H9 (cell line): ENCODE measurements around the gene IQCK. TPM values are rescaled to one million over a fixed set of nuclear protein-coding genes. Genes with fewer than 3 reads are reported as not detected.

ENCODE experiments used
- DNase-seq: peaks from one replicate; pipeline ENCODE4 v3.0.0-alpha.2; 2017
- H2AFZ ChIP-seq: one replicate; pipeline ENCODE4 v1.6.1; 2013; ENCODE audit warnings: mild to moderate bottlenecking, low read length, control low read depth, moderate library complexity
- H2AK5ac ChIP-seq: 2 replicates; pipeline ENCODE4 v1.6.1; 2013; ENCODE audit warnings: low read length, control low read depth, mixed read lengths; ENCODE audit not compliant: insufficient read length
- H2BK120ac ChIP-seq: one replicate; pipeline ENCODE4 v1.6.1; 2013; ENCODE audit warnings: low read depth, mild to moderate bottlenecking, low read length, control low read depth, inconsistent platforms; ENCODE audit not compliant: poor library complexity, severe bottlenecking
- H2BK12ac ChIP-seq: 2 replicates; pipeline ENCODE4 v1.6.1; 2013; ENCODE audit warnings: low read length, control low read depth, mixed read lengths, low read depth; ENCODE audit not compliant: insufficient read length
- H2BK15ac ChIP-seq: 2 replicates; pipeline ENCODE4 v1.6.1; 2013; ENCODE audit warnings: low read depth, low read length, control low read depth
- H2BK20ac ChIP-seq: one replicate; pipeline ENCODE4 v1.6.1; 2013; ENCODE audit warnings: low read depth, mild to moderate bottlenecking, low read length, control low read depth, inconsistent platforms; ENCODE audit not compliant: poor library complexity, severe bottlenecking
- H2BK5ac ChIP-seq: 2 replicates; pipeline ENCODE4 v1.6.1; 2013; ENCODE audit warnings: low read length, control low read depth, mixed read lengths; ENCODE audit not compliant: insufficient read length
- H3K14ac ChIP-seq: 2 replicates; pipeline ENCODE4 v1.6.1; 2013; ENCODE audit warnings: low read length, control low read depth; ENCODE audit not compliant: insufficient read depth
- H3K18ac ChIP-seq: 2 replicates; pipeline ENCODE4 v1.6.1; 2013; ENCODE audit warnings: low read depth, mild to moderate bottlenecking, mixed read lengths, low read length, control low read depth; ENCODE audit not compliant: insufficient read length
- H3K23ac ChIP-seq: 2 replicates; pipeline ENCODE4 v1.6.1; 2013; ENCODE audit warnings: low read length, control low read depth, mixed read lengths, low read depth; ENCODE audit not compliant: insufficient read length
- H3K23me2 ChIP-seq: 2 replicates; pipeline ENCODE4 v1.6.1; 2013; ENCODE audit warnings: low read depth, mild to moderate bottlenecking, mixed read lengths, low read length, control low read depth; ENCODE audit not compliant: insufficient read length, poor library complexity, severe bottlenecking
- H3K27ac ChIP-seq: 2 replicates; pipeline ENCODE4 v1.5.1; 2013; ENCODE audit warnings: low read length, control low read depth, mixed read lengths, low read depth; ENCODE audit not compliant: insufficient read length
- H3K27me3 ChIP-seq: 2 replicates; pipeline ENCODE4 v1.6.1; 2013; ENCODE audit warnings: low read length, control low read depth, inconsistent platforms; ENCODE audit not compliant: insufficient read depth
- H3K4ac ChIP-seq: 2 replicates; pipeline ENCODE4 v1.6.1; 2013; ENCODE audit warnings: low read depth, mild to moderate bottlenecking, control low read depth, inconsistent platforms, low read length, moderate library complexity
- H3K4me1 ChIP-seq: 2 replicates; pipeline ENCODE4 v1.6.1; 2013; ENCODE audit warnings: low read length, control low read depth, inconsistent platforms; ENCODE audit not compliant: insufficient read depth
- H3K4me2 ChIP-seq: 2 replicates; pipeline ENCODE4 v1.6.1; 2013; ENCODE audit warnings: low read length, control low read depth, mixed read lengths; ENCODE audit not compliant: insufficient read length, insufficient read depth
- H3K56ac ChIP-seq: 2 replicates; pipeline ENCODE4 v1.6.1; 2013; ENCODE audit warnings: low read depth, mild to moderate bottlenecking, mixed read lengths, low read length, control low read depth; ENCODE audit not compliant: insufficient read length
- H3K79me1 ChIP-seq: 2 replicates; pipeline ENCODE4 v1.6.1; 2013; ENCODE audit warnings: low read depth, mild to moderate bottlenecking, moderate library complexity, low read length, control low read depth, inconsistent platforms; ENCODE audit not compliant: insufficient read depth, poor library complexity, severe bottlenecking
- H3K79me2 ChIP-seq: 2 replicates; pipeline ENCODE4 v1.6.1; 2013; ENCODE audit warnings: low read length, control low read depth, inconsistent platforms; ENCODE audit not compliant: insufficient read depth
- H3K9ac ChIP-seq: 2 replicates; pipeline ENCODE4 v1.6.1; 2013; ENCODE audit warnings: low read length, control low read depth, mixed read lengths; ENCODE audit not compliant: insufficient read length; ENCODE audit errors: extremely low read depth
- H3K9me3 ChIP-seq: one replicate; pipeline ENCODE4 v1.6.1; 2013; ENCODE audit warnings: low read depth, low read length, inconsistent platforms; ENCODE audit not compliant: control insufficient read depth
- H3T11ph ChIP-seq: one replicate; pipeline ENCODE4 v1.6.1; 2013; ENCODE audit warnings: mild to moderate bottlenecking, low read length, control low read depth, inconsistent platforms
- H4K20me1 ChIP-seq: one replicate; pipeline ENCODE4 v1.6.1; 2013; ENCODE audit not compliant: control insufficient read depth, insufficient read length, insufficient read depth
- H4K5ac ChIP-seq: 2 replicates; pipeline ENCODE4 v1.6.1; 2013; ENCODE audit warnings: low read depth, mild to moderate bottlenecking, mixed read lengths, low read length, control low read depth; ENCODE audit not compliant: insufficient read length
- H4K8ac ChIP-seq: replicated peaks from 2 replicates; pipeline ENCODE4 v1.6.1; 2013; ENCODE audit warnings: low read length, control low read depth, mixed read lengths, low read depth; ENCODE audit not compliant: insufficient read length
- H4K91ac ChIP-seq: 2 replicates; pipeline ENCODE4 v1.6.1; 2013; ENCODE audit warnings: low read depth, mild to moderate bottlenecking, moderate library complexity, mixed read lengths, low read length, control low read depth; ENCODE audit not compliant: insufficient read length
- H3K27ac Mint-ChIP-seq, 3 experiments: 2 replicates in 2 of 3; 3 replicates in 1 of 3; pipeline ENCODE4 v1.8.0; 2020 to 2021; ENCODE audit warnings: mixed read lengths in 3 of 3, mild to moderate bottlenecking in 1 of 3, moderate library complexity in 1 of 3
- H3K27me3 Mint-ChIP-seq: 2 replicates; pipeline ENCODE4 v1.8.0; 2021; ENCODE audit warnings: low read depth, mild to moderate bottlenecking, moderate library complexity, mixed read lengths
- H3K36me3 Mint-ChIP-seq, 3 experiments: 2 replicates in 2 of 3; 3 replicates in 1 of 3; pipeline ENCODE4 v1.8.0; 2020 to 2021; ENCODE audit warnings: low read depth in 3 of 3, mixed read lengths in 3 of 3; ENCODE audit not compliant: insufficient read depth in 1 of 3
- H3K4me1 Mint-ChIP-seq, 2 experiments: 2 replicates each; pipeline ENCODE4 v1.8.0; 2020; ENCODE audit warnings: mixed read lengths in 2 of 2
- H3K4me3 Mint-ChIP-seq, 2 experiments: 2 replicates in 1 of 2; 3 replicates in 1 of 2; pipeline ENCODE4 v1.8.0; 2020 to 2021; ENCODE audit warnings: mild to moderate bottlenecking in 2 of 2, mixed read lengths in 2 of 2, moderate library complexity in 1 of 2
- H3K9me3 Mint-ChIP-seq, 2 experiments: 2 replicates in 1 of 2; 3 replicates in 1 of 2; pipeline ENCODE4 v1.8.0; 2020; ENCODE audit warnings: mild to moderate bottlenecking in 2 of 2, mixed read lengths in 2 of 2, moderate library complexity in 1 of 2
- WGBS: extraction: QIAGEN DNeasy Blood & Tissue Kit; methylation state at CpG from one replicate; pipeline ENCODE4 v1.1.7; 2013; ENCODE audit warnings: missing lambda C conversion rate, low lambda C conversion rate, mixed read lengths; ENCODE audit not compliant: insufficient read length; ENCODE audit errors: extremely low coverage; 5-methylcytosine and 5-hydroxymethylcytosine counted together
- total RNA-seq: library from RNA; stranded (reverse); gene quantifications from 2 replicates; pipeline ENCODE4 v1.2.1, GENCODE V29; 2021
- TF ChIP-seq, protein P1 (sequence below): fragments of 200-600 bp; sonication (generic); conservative IDR thresholded peaks from 3 replicates; pipeline ENCODE4 v1.8.0; 2021; ENCODE audit warnings: antibody characterized with exemption, mild to moderate bottlenecking

IQCK gene
- total RNA-seq, 1 experiment from 2014 or later, result 9.0 TPM

DNA sequence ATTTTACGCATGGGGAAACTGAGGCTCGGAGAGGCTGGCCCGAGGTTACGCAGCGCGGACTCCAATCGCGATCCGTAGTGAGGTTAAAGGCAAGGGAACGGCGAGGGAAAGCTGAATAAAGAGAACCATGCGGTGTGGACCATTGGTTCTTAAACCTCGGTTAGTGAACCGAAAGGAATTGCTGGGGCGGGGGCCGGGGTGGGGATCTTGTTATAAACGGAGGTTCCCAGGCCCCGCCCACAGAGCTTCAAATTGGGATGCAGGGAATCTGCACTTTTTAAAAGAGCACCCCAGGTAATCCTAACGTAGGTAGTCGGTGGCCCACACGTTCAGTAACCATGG, 524 bp downstream of the IQCK start:
- peak overlapping the region in 2 of 3 experiments; percentile 43 to 93; a peak in 2 of 7 replicates for H3K27ac Mint-ChIP-seq
- peak overlapping the region; percentile 99 for H3K4me2 ChIP-seq
- no peaks in the 10 kb centered on the region for H3K9me3 ChIP-seq
- H3K18ac ChIP-seq, result no peak overlapping the region
- H3T11ph ChIP-seq, result no peak overlapping the region
- H2BK15ac ChIP-seq, result no peak overlapping the region
- no peak overlapping the region for H2BK12ac ChIP-seq
- no peak overlapping the region for H2BK5ac ChIP-seq
- H3K9ac ChIP-seq, result peak overlapping the region; percentile 70
- peak overlapping the region; percentile 98 to 99 for H3K4me3 Mint-ChIP-seq
- no peak overlapping the region for H2BK20ac ChIP-seq
- no peaks in the 10 kb centered on the region for H3K27me3 Mint-ChIP-seq
- no peak overlapping the region for H4K91ac ChIP-seq
- no peaks in the 10 kb centered on the region for H3K9me3 Mint-ChIP-seq
- H3K23ac ChIP-seq, result no peak overlapping the region
- H3K79me1 ChIP-seq, result peaks cover 4% of the 10 kb centered on the region
- H3K4ac ChIP-seq, result no peak overlapping the region
- peaks cover 7% of the 10 kb centered on the region for H3K23me2 ChIP-seq
- H4K20me1 ChIP-seq, result no peaks in the 10 kb centered on the region
- no peak overlapping the region for H3K27ac ChIP-seq
- H3K14ac ChIP-seq, result no peak overlapping the region; the same call in 1 of the 2 replicates
- no peak overlapping the region for H2BK120ac ChIP-seq
- H3K56ac ChIP-seq, result no peak overlapping the region
- H4K8ac ChIP-seq, result no peak overlapping the region
- H3K79me2 ChIP-seq, result peaks cover 28% of the 10 kb centered on the region
- no peak overlapping the region for H2AK5ac ChIP-seq
- TF ChIP-seq, protein P1, sequence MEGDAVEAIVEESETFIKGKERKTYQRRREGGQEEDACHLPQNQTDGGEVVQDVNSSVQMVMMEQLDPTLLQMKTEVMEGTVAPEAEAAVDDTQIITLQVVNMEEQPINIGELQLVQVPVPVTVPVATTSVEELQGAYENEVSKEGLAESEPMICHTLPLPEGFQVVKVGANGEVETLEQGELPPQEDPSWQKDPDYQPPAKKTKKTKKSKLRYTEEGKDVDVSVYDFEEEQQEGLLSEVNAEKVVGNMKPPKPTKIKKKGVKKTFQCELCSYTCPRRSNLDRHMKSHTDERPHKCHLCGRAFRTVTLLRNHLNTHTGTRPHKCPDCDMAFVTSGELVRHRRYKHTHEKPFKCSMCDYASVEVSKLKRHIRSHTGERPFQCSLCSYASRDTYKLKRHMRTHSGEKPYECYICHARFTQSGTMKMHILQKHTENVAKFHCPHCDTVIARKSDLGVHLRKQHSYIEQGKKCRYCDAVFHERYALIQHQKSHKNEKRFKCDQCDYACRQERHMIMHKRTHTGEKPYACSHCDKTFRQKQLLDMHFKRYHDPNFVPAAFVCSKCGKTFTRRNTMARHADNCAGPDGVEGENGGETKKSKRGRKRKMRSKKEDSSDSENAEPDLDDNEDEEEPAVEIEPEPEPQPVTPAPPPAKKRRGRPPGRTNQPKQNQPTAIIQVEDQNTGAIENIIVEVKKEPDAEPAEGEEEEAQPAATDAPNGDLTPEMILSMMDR, result no peak
- H4K5ac ChIP-seq, result no peak overlapping the region
- WGBS, result no CpG with 5 or more reads among the region's 21 CpGs
- H3K27me3 ChIP-seq, result no peaks in the 10 kb centered on the region
- H2AFZ ChIP-seq, result peak overlapping the region; percentile 83
- peaks cover 44 to 63% of the 10 kb centered on the region in 2 experiments for H3K4me1 Mint-ChIP-seq
- peaks cover 6% of the 10 kb centered on the region; the same call in 1 of the 2 replicates for H3K4me1 ChIP-seq
- no peak for DNase-seq
- H3K36me3 Mint-ChIP-seq, result peaks cover 26 to 35% (median 27%) of the 10 kb centered on the region in 3 experiments
